WTC11 (cell line): ENCODE results near the gene SAFB. TPM values are rescaled to one million over a fixed set of nuclear protein-coding genes. Genes with fewer than 3 reads are reported as not detected.
A peak's percentile ranks its signal among the peaks of the same experiment; 100 is the strongest.

Source experiments
- ATAC-seq: fragments of 200-7000 bp; cut with Tn5 transposase; 2 replicates; pipeline ENCODE4 v1.10.0; 2021; ENCODE audit warnings: mild to moderate bottlenecking, moderate library complexity
- CTCF ChIA-PET: fragments of 300-600 bp; sonication (Branson Sonifier 250); formaldehyde crosslinking; loops from one replicate; lab custom pipeline; 2021; ENCODE audit warnings: antibody characterized with exemption; lab: Charles Lee
- POLR2A ChIA-PET: fragments of 350-600 bp; sonication (Branson Sonifier 250); formaldehyde crosslinking; loops from one replicate; lab custom pipeline; 2021; ENCODE audit warnings: antibody characterized with exemption; lab: Charles Lee
- DNase-seq: peaks from one replicate; pipeline ENCODE4 v3.0.0; 2021; ENCODE audit warnings: low spot score
- H3K27ac Mint-ChIP-seq: 2 replicates; pipeline ENCODE4 v1.8.0; 2021; ENCODE audit warnings: mixed read lengths
- H3K27me3 Mint-ChIP-seq: 2 replicates; pipeline ENCODE4 v1.8.0; 2021; ENCODE audit warnings: low read depth, mild to moderate bottlenecking, moderate library complexity, mixed read lengths
- H3K36me3 Mint-ChIP-seq: 2 replicates; pipeline ENCODE4 v1.8.0; 2021; ENCODE audit warnings: mixed read lengths
- H3K4me1 Mint-ChIP-seq: 2 replicates; pipeline ENCODE4 v1.8.0; 2022; ENCODE audit warnings: mixed read lengths
- H3K4me3 Mint-ChIP-seq: 2 replicates; pipeline ENCODE4 v1.8.0; 2021; ENCODE audit warnings: mild to moderate bottlenecking, moderate library complexity, mixed read lengths
- H3K9me3 Mint-ChIP-seq: 2 replicates; pipeline ENCODE4 v1.8.0; 2021; ENCODE audit warnings: mixed read lengths
- ATF1 ChIP-seq: sonication (generic); formaldehyde crosslinking; IDR thresholded peaks from 2 replicates; pipeline ENCODE4 v1.8.1; 2023; ENCODE audit warnings: mild to moderate bottlenecking, moderate library complexity, missing genetic modification reagents
- ESRRA ChIP-seq: sonication (generic); formaldehyde crosslinking; IDR thresholded peaks from 2 replicates; pipeline ENCODE4 v1.8.1; 2022; ENCODE audit warnings: mild to moderate bottlenecking, missing genetic modification reagents, borderline replicate concordance
- FOXJ3 ChIP-seq: sonication (generic); formaldehyde crosslinking; IDR thresholded peaks from 2 replicates; pipeline ENCODE4 v1.9.0; 2021; ENCODE audit warnings: missing genetic modification reagents, mild to moderate bottlenecking, borderline replicate concordance
- GRHL2 ChIP-seq: fragments of 250-450 bp; sonication (Bioruptor Pico); IDR thresholded peaks from 2 replicates; pipeline ENCODE4 v1.8.0; 2022; ENCODE audit warnings: mild to moderate bottlenecking, moderate library complexity; ENCODE audit not compliant: insufficient replicate concordance, severe bottlenecking
- KAT7 ChIP-seq: sonication (generic); formaldehyde crosslinking; IDR thresholded peaks from 2 replicates; pipeline ENCODE4 v1.8.1; 2023; ENCODE audit warnings: missing genetic modification reagents, mild to moderate bottlenecking, borderline replicate concordance
- NFATC4 ChIP-seq: fragments of 250-450 bp; sonication (Bioruptor Pico); IDR thresholded peaks from 2 replicates; pipeline ENCODE4 v1.9.0; 2021; ENCODE audit warnings: mild to moderate bottlenecking
- NR2C2 ChIP-seq: sonication (generic); formaldehyde crosslinking; IDR thresholded peaks from 2 replicates; pipeline ENCODE4 v1.8.0; 2022; ENCODE audit warnings: mild to moderate bottlenecking, missing genetic modification reagents
- OVOL2 ChIP-seq: fragments of 250-450 bp; sonication (Bioruptor Pico); IDR thresholded peaks from 2 replicates; pipeline ENCODE4 v1.9.0; 2021; ENCODE audit warnings: mild to moderate bottlenecking, borderline replicate concordance
- RELA ChIP-seq: sonication (generic); formaldehyde crosslinking; IDR thresholded peaks from 2 replicates; pipeline ENCODE4 v1.8.1; 2022; ENCODE audit warnings: missing genetic modification reagents, mild to moderate bottlenecking, borderline replicate concordance
- SMAD3 ChIP-seq: sonication (generic); formaldehyde crosslinking; IDR thresholded peaks from 2 replicates; pipeline ENCODE4 v1.8.0; 2022; ENCODE audit warnings: missing genetic modification reagents, mild to moderate bottlenecking, borderline replicate concordance
- SP1 ChIP-seq: sonication (generic); formaldehyde crosslinking; conservative IDR thresholded peaks from 2 replicates; pipeline ENCODE4 v1.8.1; 2022; ENCODE audit warnings: missing genetic modification reagents
- ZNF121 ChIP-seq: sonication (generic); formaldehyde crosslinking; IDR thresholded peaks from 2 replicates; pipeline ENCODE4 v1.8.0; 2023; ENCODE audit warnings: missing genetic modification reagents
- ZNF138 ChIP-seq: sonication (generic); formaldehyde crosslinking; conservative IDR thresholded peaks from 2 replicates; pipeline ENCODE4 v1.8.1; 2022; ENCODE audit warnings: mild to moderate bottlenecking, moderate library complexity, missing genetic modification reagents
- ZNF396 ChIP-seq: fragments of 250-450 bp; sonication (Bioruptor Pico); IDR thresholded peaks from 2 replicates; pipeline ENCODE4 v1.8.0; 2021; ENCODE audit warnings: mild to moderate bottlenecking, moderate library complexity, borderline replicate concordance
- ZNF416 ChIP-seq: fragments of 250-450 bp; sonication (Bioruptor Pico); IDR thresholded peaks from 2 replicates; pipeline ENCODE4 v1.9.0; 2021; ENCODE audit warnings: mild to moderate bottlenecking, inconsistent platforms
- total RNA-seq: library from RNA; stranded (reverse); gene quantifications from 3 replicates; pipeline ENCODE4 v1.2.3, GENCODE V29; 2021
- TF ChIP-seq, protein P1 (sequence below): sonication (generic); formaldehyde crosslinking; IDR thresholded peaks from 2 replicates; pipeline ENCODE4 v1.8.1; 2022; ENCODE audit warnings: mild to moderate bottlenecking, missing genetic modification reagents, moderate library complexity, borderline replicate concordance
- TF ChIP-seq, protein P2 (sequence below): fragments of 250-450 bp; sonication (Bioruptor Pico); IDR thresholded peaks from 2 replicates; pipeline ENCODE4 v1.9.0; 2021; ENCODE audit warnings: mild to moderate bottlenecking
- TF ChIP-seq, protein P3 (sequence below): fragments of 200-600 bp; IDR thresholded peaks from 2 replicates; pipeline ENCODE4 v1.8.0; 2022; ENCODE audit warnings: antibody characterized with exemption
- TF ChIP-seq, protein P4 (sequence below): sonication (generic); formaldehyde crosslinking; conservative IDR thresholded peaks from 2 replicates; pipeline ENCODE4 v1.8.1; 2022; ENCODE audit warnings: mild to moderate bottlenecking, missing genetic modification reagents
- TF ChIP-seq, protein P5 (sequence below): sonication (generic); formaldehyde crosslinking; IDR thresholded peaks from 2 replicates; pipeline ENCODE4 v1.8.1; 2023; ENCODE audit warnings: mild to moderate bottlenecking, missing genetic modification reagents, moderate library complexity

The SAFB gene
- total RNA-seq, 1 experiment from 2014 or later: 141 TPM

DNA sequence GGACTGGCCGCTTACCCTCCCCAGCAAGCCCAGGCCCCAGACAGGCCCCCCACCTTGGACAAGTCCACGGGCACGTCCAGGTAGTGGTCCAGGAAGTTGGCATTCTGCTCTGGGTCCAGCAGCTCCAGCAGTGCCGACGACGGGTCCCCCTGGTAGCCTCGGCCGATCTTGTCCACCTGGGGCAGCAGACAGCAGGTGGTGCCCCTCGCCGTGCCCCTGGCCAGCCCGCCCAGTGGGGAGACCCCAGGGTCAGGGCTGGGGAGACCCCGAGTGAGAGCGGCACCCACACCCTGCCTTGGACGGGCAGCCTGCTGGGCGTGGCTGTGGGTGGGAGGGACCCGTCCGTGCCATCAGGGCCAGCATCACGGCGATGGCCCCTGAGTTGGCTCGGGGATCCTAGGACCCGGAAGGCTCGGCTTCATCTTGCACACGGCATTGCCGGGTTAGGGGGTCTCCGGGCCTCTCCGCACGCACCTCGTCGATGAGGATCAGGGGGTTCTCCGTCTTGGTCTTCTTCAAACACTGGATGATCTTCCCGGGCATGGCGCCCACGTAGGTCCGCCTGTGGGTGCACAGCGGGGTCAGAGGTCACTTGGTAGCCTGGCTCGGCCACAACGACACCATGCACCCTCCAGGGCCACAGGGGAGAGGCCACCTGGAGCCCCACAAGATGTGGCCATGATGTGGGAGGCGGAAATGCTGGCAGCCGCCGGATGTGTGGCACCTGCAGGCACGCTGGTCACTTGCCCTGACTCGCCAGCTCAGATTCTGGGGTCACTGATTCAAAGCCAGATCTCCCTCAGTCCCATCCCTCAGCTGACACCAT, 73.5 kb downstream of the SAFB start:
- POLR2A ChIA-PET: interaction anchor here (0.6 to 0.7 kb wide), 2 partner anchors 97 to 678 kb away, joined by 3 read pairs; no protein-coding TSS in a partner anchor
- no peak overlapping the region for H3K4me3 Mint-ChIP-seq
- CTCF ChIA-PET: interaction anchor here (1.1 to 1.6 kb wide), 2 partner anchors 9 to 24 kb away, joined by 3 to 9 read pairs; partner anchors contain the start of genes CATSPERD and LONP1
- H3K27me3 Mint-ChIP-seq: no peaks in the 10 kb centered on the region
- no peak for ATAC-seq
- TF ChIP-seq ZNF138 (CRISPR knock-in tag) (no peak), KAT7 (CRISPR knock-in tag) (no peak), GRHL2 (CRISPR knock-in tag) (no peak), ATF1 (CRISPR knock-in tag) (no peak), ESRRA (CRISPR knock-in tag) (0 out of 2 replicates have a peak, but pooled peaks have one; percentile 23), NR2C2 (no peak)
- H3K36me3 Mint-ChIP-seq: peaks cover 51% of the 10 kb centered on the region
- H3K9me3 Mint-ChIP-seq: no peaks in the 10 kb centered on the region
- H3K4me1 Mint-ChIP-seq: 0 out of 2 replicates have a peak, but pooled peaks cover 3% of the 10 kb centered on the region
- no peak for DNase-seq
- peak overlapping the region; percentile 45; the same call in 1 of the 2 replicates for H3K27ac Mint-ChIP-seq

DNA sequence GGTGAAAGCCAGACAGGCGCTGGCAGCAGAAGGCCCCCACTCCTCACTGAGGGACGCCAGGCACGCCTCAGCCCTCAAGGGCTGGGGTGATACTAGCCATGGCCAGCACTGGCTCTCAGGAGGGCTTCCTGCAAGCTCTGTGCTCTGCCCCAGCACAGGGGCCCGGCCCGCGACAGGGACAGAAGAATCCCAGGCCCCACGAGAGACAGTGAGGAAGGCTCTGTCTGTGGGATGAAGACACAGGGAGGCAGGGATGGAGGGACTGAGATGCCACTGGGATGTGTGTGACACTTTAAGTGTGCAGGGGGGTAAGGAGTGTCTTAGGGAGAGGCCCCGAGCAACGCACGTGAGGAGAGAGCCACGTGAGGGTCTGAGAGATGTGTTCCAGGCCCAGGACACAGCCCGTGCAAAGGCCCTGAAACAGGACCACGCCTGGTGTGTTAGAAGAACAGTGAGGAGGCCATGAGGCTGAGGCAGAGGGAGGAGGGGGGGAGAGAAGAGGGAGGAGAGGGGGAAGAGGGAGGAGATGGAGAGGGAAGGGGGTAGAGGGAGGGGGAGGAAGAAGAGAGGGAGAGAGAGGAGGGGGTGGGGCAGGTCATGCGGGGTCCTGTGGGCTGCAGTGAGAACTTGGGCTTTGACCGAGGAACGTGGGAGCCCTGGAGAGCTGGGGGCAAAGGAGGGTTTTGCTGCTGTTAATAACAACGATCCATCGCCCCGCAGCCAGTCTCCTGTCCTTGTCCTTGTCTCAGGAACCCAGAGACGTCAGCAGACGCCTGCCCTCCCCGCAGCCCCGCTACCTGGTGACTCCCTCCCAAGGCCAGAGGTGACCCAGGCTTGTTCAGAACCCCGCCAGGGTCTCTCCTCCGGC, 74.4 kb downstream of the SAFB start:
- POLR2A ChIA-PET: no interaction called here
- no peak for TF ChIP-seq OVOL2 (CRISPR knock-in tag)
- TF ChIP-seq ZNF121 (CRISPR knock-in tag): 0 out of 2 replicates have a peak, but pooled peaks have one; percentile 27
- Mint-ChIP-seq H3K27ac (peak overlapping the region; percentile 32; the same call in 1 of the 2 replicates), H3K27me3 (no peaks in the 10 kb centered on the region), H3K9me3 (no peaks in the 10 kb centered on the region), H3K4me1 (0 out of 2 replicates have a peak, but pooled peaks cover 3% of the 10 kb centered on the region), H3K4me3 (no peak overlapping the region), H3K36me3 (peaks cover 52% of the 10 kb centered on the region)
- DNase-seq (no peak), ATAC-seq (no peak)
- CTCF ChIA-PET: interaction anchor here (1.9 to 2.1 kb wide), 2 partner anchors 7 to 10 kb away, joined by 7 to 8 read pairs; partner anchors contain the start of gene RPL36

DNA sequence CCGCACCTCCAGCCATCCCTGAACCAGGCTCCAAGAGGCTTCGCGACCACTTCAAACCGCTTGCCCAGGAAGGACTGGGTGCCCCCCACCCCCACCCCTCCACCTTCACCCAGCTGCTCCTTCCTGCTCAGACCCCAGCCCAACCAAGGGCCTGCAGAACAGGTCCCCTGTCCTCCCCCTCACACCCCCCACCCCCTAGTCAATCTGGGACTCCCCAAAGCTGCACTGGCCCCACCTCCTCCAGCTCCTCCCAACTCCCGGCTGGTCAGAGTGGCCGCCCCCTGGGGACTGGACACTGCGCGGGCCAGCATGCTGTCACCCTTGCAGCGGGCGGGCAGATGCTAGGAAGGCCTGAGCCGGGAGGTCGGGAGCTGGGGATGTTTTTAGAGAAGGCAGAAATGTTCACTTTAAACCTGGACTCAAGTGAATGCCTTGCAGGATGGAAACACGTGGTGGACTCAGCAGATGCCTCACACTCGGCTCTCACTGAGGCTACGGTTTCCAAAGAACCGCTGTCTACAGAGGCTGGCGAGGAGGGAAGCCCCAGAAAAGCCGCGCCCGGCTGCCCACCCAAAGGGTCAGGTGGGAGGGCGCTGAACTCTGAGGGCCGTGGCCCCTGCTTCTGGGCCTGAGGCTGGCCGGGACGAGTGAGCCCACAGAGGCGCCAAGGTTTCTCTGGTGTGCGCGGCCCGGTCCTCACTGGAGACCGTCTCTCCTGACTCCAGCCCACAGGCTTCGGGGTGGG, 75.2 kb downstream of the SAFB start:
- peaks cover 50% of the 10 kb centered on the region for H3K36me3 Mint-ChIP-seq
- no peak overlapping the region for H3K4me3 Mint-ChIP-seq
- H3K27me3 Mint-ChIP-seq: no peaks in the 10 kb centered on the region
- DNase-seq: no peak
- H3K9me3 Mint-ChIP-seq: peaks cover under 1% of the 10 kb centered on the region; the same call in 1 of the 2 replicates
- no peak overlapping the region for H3K27ac Mint-ChIP-seq
- H3K4me1 Mint-ChIP-seq: no peaks in the 10 kb centered on the region
- ATAC-seq: no peak
- CTCF ChIA-PET: interaction anchor here (1.9 to 2.1 kb wide), 2 partner anchors 8 to 11 kb away, joined by 7 to 8 read pairs; partner anchors contain the start of gene RPL36
- POLR2A ChIA-PET: no interaction called here
- no peak for TF ChIP-seq FOXJ3
- no peak for TF ChIP-seq KAT7 (CRISPR knock-in tag)
- no peak for TF ChIP-seq ZNF416 (CRISPR knock-in tag)
- TF ChIP-seq SP1 (CRISPR knock-in tag): no peak
- no peak for TF ChIP-seq NFATC4
- TF ChIP-seq, protein P1, sequence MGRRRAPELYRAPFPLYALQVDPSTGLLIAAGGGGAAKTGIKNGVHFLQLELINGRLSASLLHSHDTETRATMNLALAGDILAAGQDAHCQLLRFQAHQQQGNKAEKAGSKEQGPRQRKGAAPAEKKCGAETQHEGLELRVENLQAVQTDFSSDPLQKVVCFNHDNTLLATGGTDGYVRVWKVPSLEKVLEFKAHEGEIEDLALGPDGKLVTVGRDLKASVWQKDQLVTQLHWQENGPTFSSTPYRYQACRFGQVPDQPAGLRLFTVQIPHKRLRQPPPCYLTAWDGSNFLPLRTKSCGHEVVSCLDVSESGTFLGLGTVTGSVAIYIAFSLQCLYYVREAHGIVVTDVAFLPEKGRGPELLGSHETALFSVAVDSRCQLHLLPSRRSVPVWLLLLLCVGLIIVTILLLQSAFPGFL (CRISPR knock-in tag): no peak
- TF ChIP-seq, protein P2, sequence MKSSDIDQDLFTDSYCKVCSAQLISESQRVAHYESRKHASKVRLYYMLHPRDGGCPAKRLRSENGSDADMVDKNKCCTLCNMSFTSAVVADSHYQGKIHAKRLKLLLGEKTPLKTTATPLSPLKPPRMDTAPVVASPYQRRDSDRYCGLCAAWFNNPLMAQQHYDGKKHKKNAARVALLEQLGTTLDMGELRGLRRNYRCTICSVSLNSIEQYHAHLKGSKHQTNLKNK (CRISPR knock-in tag): no peak
- TF ChIP-seq, protein P3, sequence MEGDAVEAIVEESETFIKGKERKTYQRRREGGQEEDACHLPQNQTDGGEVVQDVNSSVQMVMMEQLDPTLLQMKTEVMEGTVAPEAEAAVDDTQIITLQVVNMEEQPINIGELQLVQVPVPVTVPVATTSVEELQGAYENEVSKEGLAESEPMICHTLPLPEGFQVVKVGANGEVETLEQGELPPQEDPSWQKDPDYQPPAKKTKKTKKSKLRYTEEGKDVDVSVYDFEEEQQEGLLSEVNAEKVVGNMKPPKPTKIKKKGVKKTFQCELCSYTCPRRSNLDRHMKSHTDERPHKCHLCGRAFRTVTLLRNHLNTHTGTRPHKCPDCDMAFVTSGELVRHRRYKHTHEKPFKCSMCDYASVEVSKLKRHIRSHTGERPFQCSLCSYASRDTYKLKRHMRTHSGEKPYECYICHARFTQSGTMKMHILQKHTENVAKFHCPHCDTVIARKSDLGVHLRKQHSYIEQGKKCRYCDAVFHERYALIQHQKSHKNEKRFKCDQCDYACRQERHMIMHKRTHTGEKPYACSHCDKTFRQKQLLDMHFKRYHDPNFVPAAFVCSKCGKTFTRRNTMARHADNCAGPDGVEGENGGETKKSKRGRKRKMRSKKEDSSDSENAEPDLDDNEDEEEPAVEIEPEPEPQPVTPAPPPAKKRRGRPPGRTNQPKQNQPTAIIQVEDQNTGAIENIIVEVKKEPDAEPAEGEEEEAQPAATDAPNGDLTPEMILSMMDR: no peak
- TF ChIP-seq, protein P4, sequence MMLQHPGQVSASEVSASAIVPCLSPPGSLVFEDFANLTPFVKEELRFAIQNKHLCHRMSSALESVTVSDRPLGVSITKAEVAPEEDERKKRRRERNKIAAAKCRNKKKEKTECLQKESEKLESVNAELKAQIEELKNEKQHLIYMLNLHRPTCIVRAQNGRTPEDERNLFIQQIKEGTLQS (CRISPR knock-in tag): no peak
- no peak for TF ChIP-seq RELA (CRISPR knock-in tag)
- no peak for TF ChIP-seq SMAD3
- TF ChIP-seq, protein P5, sequence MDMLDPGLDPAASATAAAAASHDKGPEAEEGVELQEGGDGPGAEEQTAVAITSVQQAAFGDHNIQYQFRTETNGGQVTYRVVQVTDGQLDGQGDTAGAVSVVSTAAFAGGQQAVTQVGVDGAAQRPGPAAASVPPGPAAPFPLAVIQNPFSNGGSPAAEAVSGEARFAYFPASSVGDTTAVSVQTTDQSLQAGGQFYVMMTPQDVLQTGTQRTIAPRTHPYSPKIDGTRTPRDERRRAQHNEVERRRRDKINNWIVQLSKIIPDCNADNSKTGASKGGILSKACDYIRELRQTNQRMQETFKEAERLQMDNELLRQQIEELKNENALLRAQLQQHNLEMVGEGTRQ: no peak
- no peak for TF ChIP-seq ZNF396
